Measurements from ENCODE around the gene GIPC3.

The GIPC3 gene

DNA sequence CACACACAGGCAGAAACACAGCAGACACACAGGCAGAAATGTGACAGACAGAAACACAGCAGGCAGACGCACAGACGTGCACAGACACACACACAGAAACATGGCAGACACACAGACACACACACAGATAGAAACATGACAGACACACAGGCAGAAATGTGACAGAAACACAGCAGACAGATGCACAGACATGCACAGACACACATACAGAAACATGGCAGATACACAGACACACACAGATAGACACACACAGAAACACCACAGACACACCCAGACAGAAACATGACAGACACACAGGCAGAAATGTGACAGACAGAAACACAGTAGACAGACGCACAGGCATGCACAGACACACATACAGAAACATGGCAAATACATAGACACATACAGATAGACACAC lies 20.1 kb downstream of the GIPC3 start:
- FAIRE-seq, result no peak

DNA sequence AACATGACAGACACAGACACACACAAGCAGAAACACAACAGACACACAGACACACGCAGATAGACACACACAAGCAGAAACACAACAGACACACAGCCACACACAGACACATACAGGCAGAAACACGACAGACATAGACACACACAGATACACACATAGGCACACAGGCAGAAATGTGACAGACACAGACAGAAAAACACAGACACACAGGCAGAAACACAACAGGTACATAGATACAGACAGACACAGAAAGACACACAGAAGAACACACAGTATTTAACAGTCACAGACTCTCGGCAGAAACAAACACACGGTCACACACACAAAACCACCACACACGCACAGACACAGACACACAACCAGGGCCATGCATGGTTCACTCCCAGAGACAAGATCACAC lies 20.5 kb downstream of the GIPC3 start:
- no peak for FAIRE-seq

DNA sequence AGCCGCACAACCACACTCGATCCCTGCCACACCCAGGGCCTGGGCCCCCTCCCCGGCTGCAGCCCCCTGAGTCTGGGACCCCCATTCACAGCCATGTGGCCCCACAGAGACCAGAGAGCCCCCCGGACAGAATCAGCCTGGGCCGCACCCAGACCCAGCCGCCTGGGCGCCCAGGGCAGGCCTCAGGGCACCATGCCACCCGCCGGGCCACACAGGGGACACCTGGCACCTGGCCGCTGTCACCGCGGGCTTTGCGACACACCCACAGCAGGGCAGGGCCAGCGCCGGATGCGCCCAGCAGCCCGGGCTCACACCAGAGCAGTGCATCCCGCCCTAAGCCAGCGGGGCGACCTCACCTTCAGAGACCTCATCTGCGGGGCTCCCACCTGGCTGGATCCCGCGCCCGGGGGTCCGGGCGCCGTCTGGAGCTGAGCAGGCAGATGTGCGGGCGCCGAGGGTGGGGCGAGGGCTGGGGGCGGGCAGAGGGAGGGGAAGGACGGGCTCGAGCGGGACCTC lies 21.0 kb downstream of the GIPC3 start:
- no peak for FAIRE-seq

DNA sequence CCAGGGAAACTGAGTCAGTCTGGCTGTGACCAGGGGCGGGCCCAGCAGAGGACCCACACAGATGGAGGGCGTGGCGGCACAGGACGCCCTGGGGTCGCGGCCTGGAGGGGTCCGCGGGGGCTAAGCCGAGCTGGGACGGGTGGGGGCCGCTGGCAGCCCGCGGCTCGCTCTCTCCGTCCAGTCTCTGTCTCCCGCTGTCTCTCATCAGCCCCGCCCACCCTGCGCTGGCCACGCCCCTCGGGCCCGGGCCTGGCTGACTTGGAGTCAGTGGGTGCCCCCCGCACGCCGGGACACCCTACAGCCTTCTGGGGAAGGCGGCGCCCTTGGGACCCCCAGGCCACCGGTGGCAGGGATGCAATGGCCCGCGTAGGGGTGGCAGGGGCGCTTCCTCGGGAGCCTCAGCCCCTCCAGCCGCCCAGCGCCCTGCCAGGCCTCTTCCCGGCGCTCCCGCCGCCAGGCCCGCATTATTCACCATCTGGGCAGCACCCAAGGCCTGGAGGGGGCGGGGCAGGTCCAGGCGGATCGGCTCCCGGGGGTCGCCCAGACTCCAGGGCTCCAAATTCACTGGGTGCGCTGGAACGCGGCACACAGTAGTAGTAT lies 21.5 kb downstream of the GIPC3 start, which contains the start of gene TBXA2R:
TBXA2R (minus strand) TSS at position 186 of the 600 bp plus-strand sequence. CDS start 6,241 bp downstream, outside the sequence.
- FAIRE-seq, result no peak

DNA sequence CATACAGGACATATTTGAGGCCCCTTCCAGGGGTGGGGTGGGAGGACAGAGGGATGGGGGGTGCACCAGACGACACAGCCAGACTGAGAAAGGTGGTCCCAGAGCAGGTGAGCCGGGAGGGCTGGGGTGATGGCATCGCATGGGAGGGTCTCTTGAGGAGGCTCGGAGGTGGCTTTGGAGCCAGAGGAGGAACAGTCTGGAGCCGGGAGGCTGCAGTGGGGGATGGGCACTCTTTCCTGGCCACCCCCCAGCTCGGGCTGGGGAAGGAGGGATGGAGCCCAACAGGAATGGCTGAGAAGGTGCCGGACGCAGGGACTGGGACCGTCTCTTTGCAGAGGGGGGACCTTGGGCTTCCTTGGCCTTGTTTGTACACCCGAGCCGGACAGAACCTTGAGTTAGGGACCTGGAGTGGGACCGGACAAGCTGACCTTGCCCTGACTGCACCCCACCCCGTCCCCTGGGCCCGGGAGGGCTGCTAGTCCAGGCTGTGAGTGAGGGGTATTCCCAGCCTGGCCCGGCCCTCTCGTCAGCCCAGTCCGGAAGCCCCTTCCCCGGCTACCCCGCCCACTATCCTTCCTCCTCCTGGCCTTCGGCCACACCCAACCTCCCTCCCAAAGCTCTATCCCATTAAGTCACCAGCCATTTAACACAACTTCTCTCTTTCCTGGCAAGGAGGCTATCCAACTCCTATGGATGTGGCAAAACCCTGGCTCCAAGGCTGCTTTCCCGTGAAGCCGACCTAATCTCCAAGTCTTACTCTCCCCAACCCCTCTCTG lies 22.2 kb downstream of the GIPC3 start:
- no peak for FAIRE-seq

DNA sequence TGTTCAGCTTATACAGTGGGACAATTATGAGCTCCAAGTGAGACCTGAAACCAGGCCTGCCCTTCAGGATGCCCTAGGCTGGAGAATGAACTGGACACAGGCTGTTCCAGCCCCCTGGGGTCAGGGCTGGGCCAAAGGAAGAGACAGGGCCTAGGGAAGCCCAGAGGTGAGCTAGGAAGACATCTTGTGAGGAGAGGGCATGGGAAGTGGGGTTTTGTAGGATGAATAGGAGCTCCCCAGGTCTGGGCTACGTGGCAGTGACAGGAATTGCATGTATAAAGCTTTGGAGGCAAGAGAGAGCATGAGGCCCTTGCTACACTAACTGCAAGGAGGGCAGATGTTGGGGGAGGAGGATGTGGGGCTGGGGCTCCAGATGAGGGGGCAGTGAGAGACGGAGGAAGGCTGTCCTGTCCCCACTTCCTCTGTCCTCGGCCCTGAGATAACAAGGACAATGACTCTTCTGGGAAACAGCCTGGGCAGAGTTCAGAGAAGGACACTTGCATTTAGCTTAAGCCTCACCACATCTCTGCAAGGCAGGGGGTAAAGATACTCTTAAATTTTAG lies 22.9 kb downstream of the GIPC3 start:
- FAIRE-seq, result no peak

DNA sequence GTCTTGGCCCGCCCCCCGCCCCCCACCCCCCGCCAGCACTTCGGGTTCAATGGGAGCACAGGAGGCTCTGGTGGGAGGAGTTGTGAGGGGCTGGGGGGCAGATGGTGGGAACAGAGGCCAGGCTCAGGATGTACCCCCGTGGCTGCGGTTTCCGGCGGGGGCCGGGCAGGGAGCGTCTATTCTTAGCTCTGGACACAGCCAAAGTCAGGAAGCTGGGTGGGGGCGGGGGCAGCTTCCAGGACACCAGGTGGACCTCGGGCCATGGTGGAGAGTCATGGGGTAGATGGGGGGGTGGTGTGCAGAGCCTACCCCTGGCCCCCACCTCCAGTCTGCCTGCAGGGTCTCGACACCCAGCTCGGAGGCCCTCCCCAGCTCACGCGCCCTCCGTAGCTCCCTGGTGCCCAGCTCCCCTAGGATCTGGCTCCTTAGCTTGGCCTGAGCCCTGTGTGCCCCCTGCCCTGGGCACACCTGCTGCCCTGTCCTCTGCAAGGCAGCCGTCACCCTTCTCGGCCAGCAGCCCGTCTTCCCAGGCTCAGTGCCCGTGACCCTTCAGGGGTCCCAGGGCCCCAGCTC lies 23.6 kb downstream of the GIPC3 start:
- no peak for FAIRE-seq

DNA sequence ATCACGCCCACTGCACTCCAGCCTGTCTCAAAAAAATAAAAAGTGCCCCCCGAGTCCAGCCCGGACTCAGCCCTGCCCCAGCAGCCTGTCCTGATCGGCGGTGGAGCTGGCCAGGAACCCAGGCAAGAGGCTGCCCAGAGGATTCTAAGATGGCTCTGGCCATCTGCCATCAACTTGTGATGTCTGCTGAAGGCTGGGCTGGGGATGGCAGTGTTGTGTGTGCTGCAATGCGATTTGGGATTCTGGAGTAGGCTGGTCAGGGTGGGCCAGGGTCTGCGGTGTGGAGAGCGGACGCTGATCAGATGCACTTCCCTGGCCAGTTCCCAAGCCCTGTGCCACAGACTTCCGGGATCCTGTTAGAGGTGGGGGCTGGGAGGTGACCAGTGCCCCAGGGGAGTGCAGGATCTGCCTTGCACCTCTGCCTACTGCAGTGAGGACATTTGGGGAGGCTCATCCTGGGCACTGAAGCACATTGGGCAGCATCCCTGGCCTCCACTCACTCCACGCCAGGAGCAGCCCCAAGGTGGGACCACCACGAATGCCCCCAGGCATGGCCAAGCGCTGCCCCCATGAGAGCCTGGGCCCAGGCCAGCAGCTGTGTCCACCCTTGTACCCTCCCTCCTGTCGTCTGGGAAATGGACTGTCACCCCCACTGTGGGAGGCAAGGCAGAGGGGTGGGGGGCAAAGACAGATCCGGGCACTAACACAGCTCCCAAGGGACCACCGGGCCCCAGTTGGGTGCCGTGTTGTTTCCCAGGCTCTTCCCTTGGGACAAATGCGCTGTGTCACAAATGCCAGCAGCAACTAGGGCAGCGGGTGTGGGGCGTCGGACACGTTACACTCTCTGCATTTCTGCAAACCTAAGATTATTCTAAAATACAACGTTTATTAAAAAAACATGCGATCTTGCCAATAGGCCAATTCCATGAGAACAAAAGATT lies 24.8 kb downstream of the GIPC3 start:
- no peak for FAIRE-seq

DNA sequence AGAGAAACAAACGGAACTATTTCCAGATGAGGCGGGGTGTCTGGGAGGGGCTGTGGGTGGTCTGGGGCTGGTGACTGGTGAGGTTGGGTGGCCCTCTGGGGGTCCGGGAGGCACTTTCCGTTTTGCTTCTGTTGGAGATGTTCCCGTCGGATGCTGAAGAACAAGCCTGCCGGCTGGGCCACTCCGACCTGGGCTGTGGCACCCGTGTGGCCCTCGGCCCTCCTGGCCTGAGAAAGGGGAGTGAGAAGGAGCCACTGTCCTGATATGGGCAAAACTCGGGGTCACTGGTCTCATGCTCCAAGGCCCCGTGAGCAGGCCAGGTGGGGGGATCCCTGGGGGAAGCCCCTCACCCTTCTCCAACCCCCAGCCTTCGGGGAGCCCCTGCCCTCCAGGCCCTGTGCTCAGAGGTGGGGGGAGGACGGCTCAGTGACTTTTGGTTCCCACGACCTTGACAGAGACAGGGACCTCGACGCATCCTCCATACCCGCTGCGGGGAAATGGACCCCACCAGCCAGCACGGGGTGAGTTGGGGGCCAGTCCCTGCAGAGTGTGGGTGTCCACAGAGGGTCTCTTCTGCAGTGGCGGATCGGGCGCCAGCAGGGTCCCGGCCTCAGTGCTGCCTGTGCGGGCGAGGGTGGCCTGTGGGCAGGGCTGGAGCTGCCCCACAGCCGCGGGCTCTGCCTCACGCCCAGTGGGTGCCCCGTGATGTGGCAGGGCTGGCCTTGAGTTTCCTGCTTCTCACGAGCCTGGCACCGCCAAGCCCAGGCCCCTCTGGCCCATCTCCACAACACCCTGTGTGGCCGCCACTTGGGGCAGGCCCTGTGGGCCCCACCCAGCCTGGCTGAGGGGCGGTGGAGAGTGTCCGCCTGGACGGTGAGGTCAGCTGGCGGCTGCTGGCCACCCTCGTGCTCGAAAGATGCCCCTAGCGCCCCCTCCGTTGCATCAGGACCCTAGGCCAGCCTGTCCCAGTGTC lies 25.8 kb downstream of the GIPC3 start:
- FAIRE-seq, result no peak

DNA sequence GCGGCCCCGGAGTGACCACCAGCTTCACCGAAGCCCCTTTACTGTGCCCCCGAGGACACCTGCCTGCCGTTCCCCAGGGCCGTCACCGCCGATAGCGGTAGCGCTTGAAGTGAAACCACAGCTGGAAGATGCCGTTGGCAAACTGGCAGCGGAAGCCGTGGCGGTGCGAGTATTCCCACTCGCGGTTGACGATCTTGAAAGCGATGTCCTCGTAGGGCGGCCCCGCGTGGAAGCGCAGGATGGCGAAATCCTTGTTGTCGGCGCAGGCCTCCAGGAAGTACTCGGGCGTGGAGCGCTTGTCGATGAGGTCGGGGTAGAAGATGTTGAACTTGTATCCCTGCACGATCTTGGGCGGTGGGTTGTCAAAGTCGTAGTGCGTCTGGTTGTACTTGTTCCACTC lies 26.6 kb downstream of the GIPC3 start:
- FAIRE-seq, result no peak

DNA sequence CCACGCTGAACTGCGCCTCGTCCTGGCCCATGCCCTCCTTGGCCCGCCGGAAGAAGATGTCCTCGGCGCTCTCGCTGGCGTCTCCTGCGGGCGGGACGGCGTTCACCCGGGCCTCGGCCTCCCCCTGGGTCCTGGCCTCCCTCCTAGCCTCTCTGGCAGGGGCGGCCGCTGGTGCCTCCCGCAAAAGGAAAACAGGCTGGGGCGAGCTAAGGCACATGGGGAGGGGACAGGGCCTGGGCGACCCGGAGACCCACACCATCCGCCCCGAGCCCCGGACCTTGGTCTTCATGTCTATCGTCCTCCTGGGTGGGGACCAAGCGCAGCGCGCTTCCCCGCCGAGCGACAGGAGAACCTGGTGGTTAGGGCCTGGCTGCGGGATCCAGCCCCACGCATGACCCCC lies 27.1 kb downstream of the GIPC3 start:
- FAIRE-seq, result no peak

DNA sequence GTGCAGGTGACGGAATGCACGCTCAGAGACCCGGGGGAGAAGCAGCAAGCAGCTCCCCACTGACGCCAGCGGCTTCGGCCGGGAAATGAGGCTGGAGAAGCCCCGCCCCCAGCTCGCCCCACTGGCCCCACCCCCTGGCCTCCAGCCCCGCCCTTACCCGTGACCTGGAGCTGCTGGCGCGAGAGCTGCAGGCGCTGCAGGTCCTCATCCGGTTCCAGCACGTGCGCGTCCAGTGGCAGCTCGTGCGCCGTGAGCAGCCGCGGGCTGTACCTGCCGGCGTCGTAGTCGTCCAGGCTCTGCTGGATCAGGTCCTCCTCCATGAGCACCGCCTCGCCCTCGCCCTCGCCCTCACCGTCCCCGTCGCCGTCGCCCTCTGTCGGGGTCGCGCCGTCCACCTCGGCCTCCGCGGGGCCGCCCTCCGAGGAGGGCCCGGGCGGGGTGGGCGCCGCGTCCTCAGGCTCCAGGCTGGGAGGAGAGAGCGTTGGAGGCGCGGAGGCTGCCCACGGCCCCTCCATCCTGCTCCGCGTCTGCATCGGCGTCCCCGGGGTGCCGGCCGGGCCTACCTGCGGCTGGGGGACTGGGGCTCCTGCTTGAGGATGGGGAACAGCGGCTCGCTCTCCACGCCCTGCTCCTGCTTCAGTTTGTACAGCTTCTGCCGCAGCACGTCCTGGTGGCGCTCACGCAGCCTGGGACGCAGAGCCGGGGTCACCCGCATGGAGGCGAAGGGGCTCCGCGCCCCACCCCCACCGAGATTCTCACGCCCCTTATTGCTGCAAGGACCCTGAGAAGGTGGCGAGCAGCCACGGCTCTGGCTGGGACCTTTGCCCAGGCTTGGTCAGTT lies 27.8 kb downstream of the GIPC3 start:
- FAIRE-seq, result no peak

DNA sequence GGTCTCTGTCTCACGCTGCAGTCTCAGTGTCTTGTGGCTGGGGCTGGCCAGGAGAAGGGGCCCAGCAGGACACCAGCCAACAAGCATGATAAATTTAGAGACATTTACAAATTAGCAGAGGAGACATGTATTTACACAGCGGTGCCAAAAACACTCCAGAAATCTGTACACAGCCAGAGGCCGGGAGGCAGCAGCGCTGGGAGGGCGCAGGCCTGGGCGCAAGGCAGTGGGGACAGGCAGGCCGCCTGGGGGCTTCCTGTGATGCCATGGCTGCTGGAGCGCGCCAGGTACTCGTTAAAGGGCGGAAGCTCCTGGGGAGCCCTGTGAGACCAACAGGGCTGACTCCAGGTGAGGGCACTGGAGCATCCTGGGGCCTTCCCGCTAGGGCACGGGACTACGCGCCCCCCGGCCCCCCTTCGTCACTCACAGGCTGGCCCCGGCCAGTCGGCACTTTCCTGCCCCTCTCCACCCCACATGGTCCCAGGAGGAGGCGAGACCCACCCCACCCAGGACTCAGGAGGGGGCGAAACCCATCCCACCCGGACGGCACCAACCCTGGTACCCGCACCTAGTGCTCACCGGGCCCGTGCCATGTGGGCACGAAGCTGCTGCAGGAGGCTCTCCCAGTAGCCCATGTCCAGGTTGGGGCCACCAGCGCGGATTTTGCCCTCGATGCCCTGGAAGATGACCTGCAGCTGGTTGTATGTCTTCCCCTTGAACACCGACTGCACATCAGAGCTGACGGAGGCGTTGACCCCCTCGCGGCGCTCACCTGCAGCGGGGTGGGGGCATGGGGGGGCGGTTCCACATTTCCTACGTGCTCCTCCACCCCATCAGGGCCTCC lies 28.8 kb downstream of the GIPC3 start:
- no peak for FAIRE-seq

DNA sequence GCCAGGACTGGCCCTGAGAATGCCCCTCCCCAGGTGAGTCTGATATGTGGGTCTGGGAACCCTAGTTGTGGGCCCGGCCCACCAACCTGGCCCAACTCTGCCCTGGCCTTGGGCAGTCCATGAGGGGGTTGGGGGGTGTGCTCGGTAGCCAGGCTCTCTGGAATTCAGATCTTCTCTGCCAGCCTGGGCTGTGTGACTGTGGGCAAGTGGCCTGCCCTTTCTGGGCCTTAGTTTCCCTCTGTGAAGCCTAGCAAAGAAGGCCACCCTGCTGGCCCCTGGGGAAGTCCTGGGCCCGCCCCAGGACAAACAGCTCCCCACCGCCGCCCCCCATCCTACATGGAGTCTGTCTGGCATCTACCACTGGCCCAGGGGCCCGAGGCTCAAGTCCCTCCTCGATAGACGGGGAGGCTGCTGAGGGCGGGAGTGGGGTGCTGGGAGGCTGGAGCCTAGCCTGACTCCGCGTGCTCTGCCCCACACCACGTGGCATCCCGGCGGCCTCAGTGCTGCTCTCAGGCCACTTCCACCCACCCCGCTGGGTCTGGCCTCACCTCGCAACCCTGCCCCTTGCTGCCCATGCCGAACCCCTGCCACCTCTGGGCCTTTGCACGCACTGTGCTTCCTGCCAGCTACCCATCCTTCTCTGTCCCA lies 29.7 kb downstream of the GIPC3 start:
- FAIRE-seq, result no peak

DNA sequence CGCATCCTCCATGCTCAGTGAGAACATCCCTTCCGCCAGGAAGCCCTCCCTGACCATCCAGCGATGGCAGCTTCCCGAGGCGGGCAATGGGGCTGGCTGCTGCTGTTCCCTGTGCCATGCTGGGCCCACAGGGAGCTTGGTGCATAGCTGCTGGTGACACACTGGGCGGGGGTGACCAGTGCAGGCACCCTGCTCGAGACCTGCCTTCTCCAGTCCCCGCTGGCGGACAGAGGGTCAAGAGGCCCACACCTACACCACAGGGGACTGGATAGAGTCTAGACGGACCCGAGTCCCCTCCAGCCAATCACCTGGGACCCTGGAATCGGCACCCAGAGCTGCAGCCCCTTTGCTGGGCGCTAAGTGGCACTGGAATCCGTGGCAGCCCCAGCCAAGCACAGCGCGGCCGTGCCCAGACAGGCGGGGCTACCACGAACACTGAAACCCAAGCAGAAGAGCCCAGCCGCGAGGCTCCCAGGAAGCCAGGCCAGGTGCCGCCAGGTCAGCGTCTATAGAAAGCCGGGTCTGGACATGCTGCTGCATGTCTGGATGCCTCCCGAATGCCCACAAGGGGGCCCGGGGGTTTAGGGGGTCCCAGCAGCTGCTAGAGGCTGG lies 30.4 kb downstream of the GIPC3 start:
- FAIRE-seq, result no peak

DNA sequence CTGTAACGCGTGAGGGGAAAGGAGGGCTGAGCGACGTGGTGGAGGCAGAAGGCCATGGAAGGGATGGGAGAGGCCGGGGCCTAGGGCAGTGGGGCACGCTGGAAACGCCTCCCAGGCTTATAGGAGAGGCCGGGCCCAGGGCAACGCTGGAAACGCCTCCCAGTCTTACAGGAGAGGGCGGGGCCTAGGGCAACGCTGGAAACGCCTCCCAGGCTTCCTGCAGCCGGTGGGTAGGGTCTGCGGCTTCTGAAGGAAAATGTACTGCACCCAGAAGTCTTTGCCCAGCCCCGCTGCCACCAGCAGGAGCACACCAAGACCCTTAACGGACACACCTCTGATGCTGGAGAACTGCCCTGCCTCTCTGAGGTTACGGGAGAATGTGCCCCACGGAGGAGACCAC lies 32.2 kb downstream of the GIPC3 start:
- FAIRE-seq, result no peak

DNA sequence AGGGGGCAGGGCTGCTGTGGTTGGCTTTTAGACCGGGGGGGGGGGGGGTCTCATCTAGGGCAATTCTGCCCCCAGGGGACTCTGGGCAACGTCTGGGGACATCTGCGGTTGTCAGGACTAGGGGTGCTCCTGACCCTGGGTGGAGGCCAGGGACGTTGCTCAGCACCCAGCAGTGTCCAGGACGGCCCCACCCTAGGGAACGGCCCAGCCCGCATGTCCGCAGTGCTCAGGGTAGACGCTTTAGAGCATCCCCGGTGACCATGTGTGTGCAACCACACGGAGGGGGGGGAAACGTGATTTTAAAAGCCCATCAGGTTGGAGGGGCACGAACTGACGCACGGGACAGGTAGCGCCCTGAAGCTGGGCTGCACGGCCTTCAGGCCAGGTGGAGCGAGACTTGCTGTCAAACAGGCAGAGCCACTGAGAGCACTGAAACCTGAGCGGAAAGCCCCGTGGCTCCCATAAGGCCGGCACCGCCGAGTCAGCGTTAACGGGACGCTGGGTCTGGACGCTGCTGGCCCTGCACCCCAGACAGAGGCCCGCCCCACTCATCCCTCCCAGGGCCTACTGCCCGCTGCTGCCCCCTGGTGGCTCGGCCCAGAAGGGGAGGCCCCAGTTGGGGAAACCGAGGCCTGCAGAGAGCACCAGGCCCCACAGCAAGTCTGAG lies 33.0 kb downstream of the GIPC3 start:
- no peak for FAIRE-seq

Data from A204.1 (cell line).